Suprapubic skin (tissue), 3 donors: ENCODE data around the gene DCTN5.

Source experiments
- EP300 ChIP-seq: sonication (generic); formaldehyde crosslinking; IDR thresholded peaks from one replicate; pipeline ENCODE4 v1.6.1; 2017; ENCODE audit warnings: antibody characterized with exemption
- POLR2A ChIP-seq, 2 donors: fragments of 450-650 bp; IDR thresholded peaks; one replicate each; pipeline ENCODE4 v1.6.1; 2017; ENCODE audit warnings: antibody characterized with exemption in 2 of 2, mild to moderate bottlenecking in 2 of 2, moderate library complexity in 2 of 2
- TF ChIP-seq, protein P1 (sequence below), 2 donors: fragments of 200-600 bp in 1 of 2; fragments of 450-650 bp in 1 of 2; sonication (generic) in 1 of 2; IDR thresholded peaks; one replicate each; pipeline ENCODE4 v1.5.1; 2016 to 2019; ENCODE audit warnings: antibody characterized with exemption in 2 of 2, mild to moderate bottlenecking in 1 of 2, moderate library complexity in 1 of 2

DNA sequence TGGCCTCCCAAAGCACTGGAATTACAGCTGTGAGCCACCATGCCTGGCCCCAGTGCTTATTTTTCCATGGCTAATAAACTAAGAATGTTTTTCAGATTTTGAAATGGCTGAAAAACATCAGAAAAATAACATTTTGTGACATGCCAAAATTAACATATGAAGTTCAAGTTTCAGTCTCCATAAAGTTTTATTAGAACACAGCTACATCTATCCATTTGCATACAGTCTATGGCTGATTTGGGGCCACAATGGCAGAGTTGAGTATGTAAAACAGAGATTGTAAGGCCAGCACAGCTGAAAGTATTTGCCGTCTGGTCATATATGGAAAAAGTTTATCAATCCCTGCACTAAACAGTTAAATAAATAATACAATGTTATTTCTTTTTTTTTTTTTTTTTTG lies 31.3 kb upstream of the DCTN5 start:
- TF ChIP-seq, protein P1, sequence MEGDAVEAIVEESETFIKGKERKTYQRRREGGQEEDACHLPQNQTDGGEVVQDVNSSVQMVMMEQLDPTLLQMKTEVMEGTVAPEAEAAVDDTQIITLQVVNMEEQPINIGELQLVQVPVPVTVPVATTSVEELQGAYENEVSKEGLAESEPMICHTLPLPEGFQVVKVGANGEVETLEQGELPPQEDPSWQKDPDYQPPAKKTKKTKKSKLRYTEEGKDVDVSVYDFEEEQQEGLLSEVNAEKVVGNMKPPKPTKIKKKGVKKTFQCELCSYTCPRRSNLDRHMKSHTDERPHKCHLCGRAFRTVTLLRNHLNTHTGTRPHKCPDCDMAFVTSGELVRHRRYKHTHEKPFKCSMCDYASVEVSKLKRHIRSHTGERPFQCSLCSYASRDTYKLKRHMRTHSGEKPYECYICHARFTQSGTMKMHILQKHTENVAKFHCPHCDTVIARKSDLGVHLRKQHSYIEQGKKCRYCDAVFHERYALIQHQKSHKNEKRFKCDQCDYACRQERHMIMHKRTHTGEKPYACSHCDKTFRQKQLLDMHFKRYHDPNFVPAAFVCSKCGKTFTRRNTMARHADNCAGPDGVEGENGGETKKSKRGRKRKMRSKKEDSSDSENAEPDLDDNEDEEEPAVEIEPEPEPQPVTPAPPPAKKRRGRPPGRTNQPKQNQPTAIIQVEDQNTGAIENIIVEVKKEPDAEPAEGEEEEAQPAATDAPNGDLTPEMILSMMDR (IDR thresholded peaks at IDR 0.05): no peak
- TF ChIP-seq EP300: no peak
- TF ChIP-seq POLR2A (IDR thresholded peaks at IDR 0.05): no peak
